Mesenchymal stem cell (in vitro differentiated cells and primary cell): ENCODE results near the gene PTPRD.

Source experiments
- DNase-seq: peaks from one replicate; pipeline ENCODE4 v3.0.0-alpha.2; 2013
- H2AFZ ChIP-seq: one replicate; pipeline ENCODE4 v1.6.1; 2013; ENCODE audit warnings: low read depth, mild to moderate bottlenecking, control low read depth, inconsistent platforms, low read length, moderate library complexity
- H2AK5ac ChIP-seq: 2 replicates; pipeline ENCODE4 v1.6.1; 2013; ENCODE audit warnings: low read length, moderate library complexity, mild to moderate bottlenecking, inconsistent platforms; ENCODE audit not compliant: severe bottlenecking
- H2BK120ac ChIP-seq: one replicate; pipeline ENCODE4 v1.6.1; 2013; ENCODE audit warnings: low read depth, mild to moderate bottlenecking, inconsistent platforms, low read length, moderate library complexity
- H2BK12ac ChIP-seq, 2 experiments: one replicate each; pipeline ENCODE4 v1.6.1; 2013; ENCODE audit warnings: inconsistent platforms in 2 of 2, low read length in 2 of 2, mild to moderate bottlenecking in 2 of 2, moderate library complexity in 2 of 2, control low read depth in 1 of 2
- H2BK15ac ChIP-seq: one replicate; pipeline ENCODE4 v1.6.1; 2013; ENCODE audit warnings: mild to moderate bottlenecking, low read depth, inconsistent platforms; ENCODE audit not compliant: poor library complexity, severe bottlenecking
- H2BK5ac ChIP-seq: 2 replicates; pipeline ENCODE4 v1.6.1; 2013; ENCODE audit warnings: low read depth, mild to moderate bottlenecking, low read length, control low read depth, inconsistent platforms; ENCODE audit not compliant: poor library complexity, severe bottlenecking
- H3K14ac ChIP-seq, 2 experiments: one replicate each; pipeline ENCODE4 v1.6.1; 2013; ENCODE audit warnings: inconsistent platforms in 2 of 2, low read length in 2 of 2, control low read depth in 1 of 2, mild to moderate bottlenecking in 1 of 2, moderate library complexity in 1 of 2
- H3K18ac ChIP-seq, 2 experiments: one replicate each; pipeline ENCODE4 v1.6.1; 2013; ENCODE audit warnings: inconsistent platforms in 2 of 2, low read length in 2 of 2, control low read depth in 1 of 2, low read depth in 1 of 2, mild to moderate bottlenecking in 1 of 2
- H3K23ac ChIP-seq, 2 experiments: one replicate each; pipeline ENCODE4 v1.6.1; 2013; ENCODE audit warnings: inconsistent platforms in 2 of 2, low read length in 2 of 2, mild to moderate bottlenecking in 2 of 2, moderate library complexity in 2 of 2, control low read depth in 1 of 2
- H3K27ac ChIP-seq: 2 replicates; pipeline ENCODE4 v1.5.1; 2013; ENCODE audit warnings: mild to moderate bottlenecking, moderate library complexity, low read length, control low read depth, inconsistent platforms; ENCODE audit not compliant: poor library complexity, severe bottlenecking
- H3K27me3 ChIP-seq, 2 experiments: 2 replicates each; pipeline versions ENCODE4 v1.6.1 to v1.7.0; 2013; ENCODE audit warnings: low read length in 2 of 2, mild to moderate bottlenecking in 2 of 2, moderate library complexity in 2 of 2, control low read depth in 1 of 2, inconsistent platforms in 1 of 2; ENCODE audit not compliant: control insufficient read depth in 1 of 2, insufficient read depth in 1 of 2
- H3K36me3 ChIP-seq, 2 experiments: 2 replicates each; pipeline versions ENCODE4 v1.6.1 to v1.7.0; 2013; ENCODE audit warnings: low read length in 2 of 2, control low read depth in 1 of 2, inconsistent platforms in 1 of 2, low read depth in 1 of 2, mild to moderate bottlenecking in 1 of 2; ENCODE audit not compliant: insufficient read depth in 2 of 2, control insufficient read depth in 1 of 2
- H3K4ac ChIP-seq, 2 experiments: one replicate each; pipeline ENCODE4 v1.6.1; 2013; ENCODE audit warnings: inconsistent platforms in 2 of 2, low read length in 2 of 2, mild to moderate bottlenecking in 2 of 2, moderate library complexity in 2 of 2, control low read depth in 1 of 2, low read depth in 1 of 2
- H3K4me1 ChIP-seq: 2 replicates; pipeline ENCODE4 v1.6.1; 2013; ENCODE audit warnings: low read depth, low read length, control low read depth; ENCODE audit not compliant: control insufficient read depth, insufficient read depth
- H3K4me2 ChIP-seq: 2 replicates; pipeline ENCODE4 v1.6.1; 2013; ENCODE audit warnings: low read length, mild to moderate bottlenecking, inconsistent platforms; ENCODE audit not compliant: poor library complexity, severe bottlenecking
- H3K4me3 ChIP-seq, 2 experiments: 2 replicates each; pipeline versions ENCODE4 v1.5.1 to v1.7.0; 2013; ENCODE audit warnings: low read length in 2 of 2, mild to moderate bottlenecking in 2 of 2, control low read depth in 1 of 2, low read depth in 1 of 2; ENCODE audit not compliant: insufficient read depth in 1 of 2
- H3K79me1 ChIP-seq: replicated peaks from 2 replicates; pipeline ENCODE4 v1.6.1; 2013; ENCODE audit warnings: mild to moderate bottlenecking, control low read depth, low read length, inconsistent platforms; ENCODE audit not compliant: poor library complexity, severe bottlenecking
- H3K9ac ChIP-seq: 2 replicates; pipeline ENCODE4 v1.7.0; 2013; ENCODE audit warnings: mild to moderate bottlenecking, low read length, moderate library complexity
- H3K9me3 ChIP-seq: 2 replicates; pipeline ENCODE4 v1.7.0; 2013; ENCODE audit warnings: mild to moderate bottlenecking, low read length; ENCODE audit not compliant: control insufficient read depth
- H4K8ac ChIP-seq: one replicate; pipeline ENCODE4 v1.6.1; 2013; ENCODE audit warnings: inconsistent platforms, mild to moderate bottlenecking, low read length, moderate library complexity
- H4K91ac ChIP-seq: one replicate; pipeline ENCODE4 v1.6.1; 2013; ENCODE audit warnings: mild to moderate bottlenecking, low read length, inconsistent platforms
- WGBS: methylation state at CpG from one replicate; pipeline ENCODE4 v1.1.7; 2013; ENCODE audit warnings: mixed read lengths; 5-methylcytosine and 5-hydroxymethylcytosine counted together

Gene PTPRD

DNA sequence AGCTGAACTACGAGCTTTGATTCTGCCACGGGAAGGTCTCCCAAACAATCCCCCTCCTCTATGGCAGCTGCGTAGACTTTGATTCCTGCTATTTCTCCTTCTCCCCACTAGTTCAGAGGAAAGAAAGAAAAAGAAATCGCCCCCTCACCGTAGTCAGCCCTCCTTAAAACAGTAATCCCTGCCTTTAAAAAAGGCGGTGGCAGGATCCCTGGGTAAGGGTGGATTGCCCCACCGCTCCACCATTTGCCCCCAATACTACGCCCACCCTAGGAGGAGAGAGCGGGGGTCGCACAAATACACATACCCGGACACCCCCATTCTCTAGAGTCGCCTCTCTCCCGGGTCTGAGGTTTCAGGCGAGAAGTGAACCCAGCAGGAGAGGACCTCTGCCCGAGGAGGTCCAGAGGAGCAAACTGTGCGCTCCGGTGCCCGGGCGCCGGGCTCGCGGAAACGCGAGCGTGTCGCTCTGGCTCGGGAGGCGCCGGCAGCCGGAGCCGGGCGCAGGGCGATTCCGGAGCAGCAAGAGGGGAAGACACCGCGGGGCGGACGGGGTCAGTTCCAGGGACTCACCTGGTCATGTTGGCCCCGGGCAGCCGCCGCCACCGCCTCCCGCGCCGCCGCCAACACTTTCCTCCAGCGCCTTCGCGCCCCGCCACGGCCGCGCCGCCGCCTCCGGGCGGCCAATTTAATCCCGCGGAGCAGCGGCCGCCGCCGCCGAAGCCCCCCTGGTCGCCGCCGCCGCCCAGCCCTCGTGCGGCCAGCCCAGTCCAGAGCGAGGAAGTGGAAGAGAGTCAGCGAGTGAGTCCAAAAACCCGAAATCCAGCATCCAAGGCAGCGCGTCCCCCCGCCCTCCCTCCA, 1755.5 kb downstream of the PTPRD start:
- H4K91ac ChIP-seq, result no peak overlapping the region
- WGBS, result under 1% methylated on average over 41 of the region's 76 CpGs
- H2AK5ac ChIP-seq, result no peak overlapping the region

DNA sequence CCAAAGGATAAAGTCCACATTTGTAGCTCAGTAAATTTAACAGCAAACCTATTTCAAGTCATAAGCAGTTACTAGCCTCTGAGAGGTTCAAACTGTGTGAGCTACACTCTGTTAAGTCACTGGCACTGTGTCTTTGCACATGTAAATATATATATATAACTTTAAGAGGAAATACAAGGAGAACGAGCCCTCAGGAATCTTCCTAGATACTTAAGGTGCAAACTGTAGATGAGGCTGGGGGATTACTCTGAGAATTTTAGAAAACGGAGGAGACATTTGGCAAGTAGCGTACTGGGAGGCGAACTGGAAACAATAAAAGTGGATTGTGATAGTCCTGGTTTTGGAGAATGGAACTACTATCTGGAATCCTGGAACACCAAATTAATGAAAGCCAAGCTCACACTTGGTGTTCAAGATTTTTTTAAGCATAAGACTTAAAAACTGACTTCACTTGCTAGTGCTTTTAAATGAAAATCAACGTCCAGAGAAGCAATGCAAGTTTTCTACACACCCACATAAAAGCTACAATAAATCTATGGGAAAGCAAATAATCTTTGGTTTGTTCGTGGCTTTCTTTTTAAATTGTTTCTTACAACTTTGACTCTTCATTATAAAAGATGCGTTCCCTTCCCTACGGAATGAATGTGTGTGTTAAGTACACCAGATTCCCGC, 1756.3 kb downstream of the PTPRD start:
- Histone ChIP-seq H3K79me1 (peaks cover 11% of the 10 kb centered on the region), H3K27ac (no peak overlapping the region), H2BK15ac (no peak overlapping the region), H3K18ac (no peak overlapping the region), H3K9ac (peak overlapping the region; percentile 84), H3K4me3 (peak overlapping the region; percentile 87 to 89), H2AFZ (peak overlapping the region; percentile 54), H3K4me1 (peaks cover 7% of the 10 kb centered on the region), H4K8ac (no peak overlapping the region), H3K4me2 (peak overlapping the region; percentile 90), H3K27me3 (peaks cover 0 to 12% of the 10 kb centered on the region in 2 experiments), H2BK12ac (no peak overlapping the region), H3K4ac (no peak overlapping the region), H2BK5ac (no peak overlapping the region), H2BK120ac (no peak overlapping the region), H4K91ac (no peak overlapping the region), H3K14ac (no peak overlapping the region), H3K9me3 (no peaks in the 10 kb centered on the region), H3K36me3 (no peaks in the 10 kb centered on the region), H3K23ac (no peak overlapping the region), H2AK5ac (no peak overlapping the region)
- 23% methylated on average over 7 of the region's 9 CpGs for WGBS
- no peak for DNase-seq

More for the DNA sequence above, 1755.5 kb downstream of the PTPRD start:
- H3K4me3 ChIP-seq, result peak overlapping the region; percentile 87 to 89
- H3K27ac ChIP-seq, result no peak overlapping the region
- H2BK5ac ChIP-seq, result no peak overlapping the region
- no peaks in the 10 kb centered on the region for H3K36me3 ChIP-seq
- H2AFZ ChIP-seq, result peak overlapping the region; percentile 54
- H2BK15ac ChIP-seq, result peak overlapping the region; percentile 98
- no peak overlapping the region for H4K8ac ChIP-seq
- peaks cover 0 to 12% of the 10 kb centered on the region in 2 experiments for H3K27me3 ChIP-seq
- H3K4me1 ChIP-seq, result peaks cover 7% of the 10 kb centered on the region
- DNase-seq, result peak; percentile 26
- no peak overlapping the region for H3K4ac ChIP-seq
- H3K4me2 ChIP-seq, result peak overlapping the region; percentile 90
- H3K9me3 ChIP-seq, result no peaks in the 10 kb centered on the region
- no peak overlapping the region for H3K23ac ChIP-seq
- no peak overlapping the region for H3K14ac ChIP-seq
- H3K9ac ChIP-seq, result peak overlapping the region; percentile 84
- peaks cover 9% of the 10 kb centered on the region for H3K79me1 ChIP-seq
- no peak overlapping the region for H2BK12ac ChIP-seq
- peak overlapping the region; percentile 1 to 33 for H3K18ac ChIP-seq
- H2BK120ac ChIP-seq, result no peak overlapping the region

DNA sequence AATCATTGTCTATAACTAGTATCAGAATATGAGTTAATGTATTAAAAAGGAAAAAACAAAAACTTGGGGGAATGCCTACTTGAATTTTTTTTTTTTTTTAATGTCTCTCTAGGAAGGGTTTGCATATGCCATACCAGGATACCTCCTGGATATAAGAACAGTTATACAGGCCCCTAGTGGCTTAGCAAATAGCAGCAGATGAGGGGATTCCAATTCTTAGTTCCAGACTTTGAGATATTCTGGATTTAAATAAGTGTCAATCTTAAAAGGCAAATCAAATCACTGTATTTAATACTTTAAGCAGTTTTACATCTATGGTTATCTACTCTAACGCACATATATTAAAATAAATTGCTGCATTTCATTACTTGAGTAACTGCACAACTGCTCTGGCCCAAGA, 1757.8 kb downstream of the PTPRD start:
- H2BK120ac ChIP-seq, result no peak overlapping the region
- H4K8ac ChIP-seq, result no peak overlapping the region
- H3K4me2 ChIP-seq, result no peak overlapping the region
- no peak overlapping the region for H3K23ac ChIP-seq
- no peak overlapping the region for H3K14ac ChIP-seq
- H4K91ac ChIP-seq, result no peak overlapping the region
- no peaks in the 10 kb centered on the region for H3K36me3 ChIP-seq
- H3K4me1 ChIP-seq, result peaks cover 7% of the 10 kb centered on the region
- no peak overlapping the region for H2BK15ac ChIP-seq
- no peaks in the 10 kb centered on the region for H3K9me3 ChIP-seq
- peaks cover 0 to 12% of the 10 kb centered on the region in 2 experiments for H3K27me3 ChIP-seq
- 90% methylated on average over 1 of the region's 1 CpG for WGBS
- no peak overlapping the region for H3K4ac ChIP-seq
- peaks cover 11% of the 10 kb centered on the region for H3K79me1 ChIP-seq
- H3K27ac ChIP-seq, result no peak overlapping the region
- H2BK5ac ChIP-seq, result no peak overlapping the region
- DNase-seq, result peak; percentile 24
- H2AFZ ChIP-seq, result no peak overlapping the region
- H3K18ac ChIP-seq, result no peak overlapping the region
- peak overlapping the region; percentile 84 for H3K9ac ChIP-seq
- H2AK5ac ChIP-seq, result no peak overlapping the region
- no peak overlapping the region for H2BK12ac ChIP-seq
- H3K4me3 ChIP-seq, result no peak overlapping the region

DNA sequence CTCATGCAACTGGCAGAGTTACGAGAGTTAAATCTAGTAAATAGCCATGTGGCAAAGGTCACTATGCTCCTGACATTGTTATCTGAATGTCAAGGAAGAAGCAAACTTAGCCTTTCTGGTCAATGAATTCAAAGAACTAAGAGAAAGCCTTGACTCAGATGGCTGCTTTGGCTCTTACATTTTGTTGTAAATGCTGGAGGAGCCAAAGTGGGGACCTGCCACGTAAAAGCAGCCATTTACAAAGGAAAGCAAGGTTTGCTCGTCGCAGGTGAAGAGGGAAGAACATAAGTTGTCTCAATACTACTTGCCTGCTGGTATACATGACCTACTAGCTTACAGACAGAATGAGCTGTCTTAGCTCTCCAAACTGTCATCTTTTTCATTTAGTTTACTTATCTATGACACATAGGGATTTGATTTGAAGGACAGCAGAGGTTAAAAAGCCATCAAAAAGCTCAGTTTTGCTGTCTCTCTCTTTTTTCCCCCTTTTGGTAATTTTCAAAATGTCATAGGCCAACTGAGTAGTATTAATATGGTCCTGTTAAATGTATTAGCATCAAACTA, 1760.4 kb downstream of the PTPRD start:
- Histone ChIP-seq H2AFZ (no peak overlapping the region), H2AK5ac (no peak overlapping the region), H4K91ac (no peak overlapping the region), H4K8ac (no peak overlapping the region), H3K9ac (no peak overlapping the region), H3K4me3 (no peak overlapping the region), H2BK120ac (no peak overlapping the region), H3K27ac (no peak overlapping the region), H3K4me2 (no peak overlapping the region), H3K14ac (no peak overlapping the region), H3K9me3 (no peaks in the 10 kb centered on the region), H3K23ac (no peak overlapping the region), H3K36me3 (no peaks in the 10 kb centered on the region), H2BK5ac (no peak overlapping the region), H3K4ac (no peak overlapping the region), H3K27me3 (no peaks in the 10 kb centered on the region), H2BK12ac (no peak overlapping the region), H3K4me1 (no peaks in the 10 kb centered on the region), H2BK15ac (no peak overlapping the region), H3K18ac (no peak overlapping the region), H3K79me1 (peaks cover 15% of the 10 kb centered on the region)
- no peak for DNase-seq
- 61% methylated on average over 3 of the region's 4 CpGs for WGBS
